SH-SY5Y (cell line): ENCODE data around the gene PCARE.

Experiments
- GATA2 ChIP-seq: IDR thresholded peaks from 2 replicates; pipeline ENCODE4 v1.6.1; 2011; ENCODE audit warnings: mild to moderate bottlenecking, low read depth, low read length
- GATA3 ChIP-seq: IDR thresholded peaks from 2 replicates; pipeline ENCODE4 v1.6.1; 2011; ENCODE audit warnings: low read depth, mild to moderate bottlenecking, low read length, moderate library complexity

DNA sequence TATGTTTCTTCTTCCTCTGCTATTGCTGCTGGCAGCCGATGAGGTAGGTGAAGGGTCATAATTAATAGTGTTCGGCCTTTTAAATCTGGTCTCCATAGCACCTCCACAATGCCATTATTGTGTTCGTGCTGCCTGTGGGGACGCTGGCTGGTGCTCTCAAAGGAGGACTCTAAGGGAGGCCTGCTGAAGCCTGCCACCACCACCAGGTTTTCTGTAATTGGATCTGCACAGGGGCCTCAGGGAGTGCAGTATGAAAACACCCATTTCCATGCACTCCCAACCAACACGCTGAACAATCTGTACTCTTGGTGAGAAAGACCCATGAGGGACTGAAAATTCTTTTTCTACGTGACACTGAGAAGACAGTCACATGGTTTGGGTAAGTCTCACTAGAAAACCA is 23.2 kb upstream of the PCARE start:
- TF ChIP-seq GATA3 (no peak), GATA2 (no peak)
